BJ (cell line): ENCODE measurements around the gene PITPNC1. TPM values are rescaled to one million over a fixed set of nuclear protein-coding genes. Genes with fewer than 3 reads are reported as not detected.

ENCODE experiments used
- CTCF ChIA-PET: fragments of 350-600 bp; formaldehyde crosslinking; extraction: SDS; loops from one replicate; lab custom pipeline; 2021; ENCODE audit warnings: antibody characterized with exemption, inconsistent platforms; lab: Yijun Ruan, JAX
- POLR2A ChIA-PET: fragments of 300-600 bp; sonication (Branson Sonifier 250); formaldehyde crosslinking; extraction: SDS; loops from one replicate; lab custom pipeline; 2021; ENCODE audit warnings: antibody characterized with exemption; lab: Charles Lee
- DNase-seq: peaks from one replicate; pipeline ENCODE4 v3.0.0-alpha.2; 2011; ENCODE audit warnings: low read depth
- H3K27me3 ChIP-seq: 2 replicates; pipeline ENCODE4 v1.6.0; 2011; ENCODE audit warnings: low read length; ENCODE audit not compliant: control insufficient read depth, insufficient read depth
- H3K36me3 ChIP-seq: 2 replicates; pipeline ENCODE4 v1.5.1; 2011; ENCODE audit warnings: low read length; ENCODE audit not compliant: control insufficient read depth, insufficient read depth
- H3K4me3 ChIP-seq: 2 replicates; pipeline ENCODE4 v1.5.1; 2011; ENCODE audit warnings: low read depth, mild to moderate bottlenecking, control low read depth, low read length
- CTCF ChIP-seq: IDR thresholded peaks from 2 replicates; pipeline ENCODE4 v1.5.1; 2011; ENCODE audit warnings: low read depth, mild to moderate bottlenecking, control low read depth, inconsistent platforms, low read length, moderate library complexity; ENCODE audit not compliant: insufficient read depth
- polyA plus RNA-seq: library from polyadenylated mRNA; depleted of rRNA; stranded (reverse); fragments of >200 nt; gene quantifications from 2 replicates; pipeline ENCODE4 v1.2.3, GENCODE V29; 2011

PITPNC1 gene
- polyA plus RNA-seq, 1 experiment: 4.6 TPM

- POLR2A ChIA-PET: no interaction called here
- DNase-seq: no peak
- CTCF ChIA-PET: interaction anchor here (1.0 kb wide), 1 partner anchor 9 kb away, joined by 3 read pairs; no protein-coding TSS in a partner anchor
- no peaks in the 10 kb centered on the region for H3K27me3 ChIP-seq
- no peak overlapping the region for H3K4me3 ChIP-seq
- no peak for TF ChIP-seq CTCF
- H3K36me3 ChIP-seq: no peaks in the 10 kb centered on the region
These were observed 73.0 kb downstream of the PITPNC1 start for GRCh38 chr17:67449845-67450755.

GRCh38 chr17:67452681-67453554 is 75.8 kb downstream of the PITPNC1 start:
- TF ChIP-seq CTCF: no peak
- CTCF ChIA-PET: interaction anchor here (0.6 to 1.2 kb wide), 2 partner anchors 10 to 21 kb away, joined by 4 read pairs; no protein-coding TSS in a partner anchor
- Histone ChIP-seq H3K27me3 (no peaks in the 10 kb centered on the region), H3K36me3 (no peaks in the 10 kb centered on the region), H3K4me3 (no peak overlapping the region)
- DNase-seq: no peak
- POLR2A ChIA-PET: no interaction called here

- ChIA-PET CTCF (interaction anchor here (1.4 to 1.6 kb wide), 2 partner anchors 20 to 77 kb away, joined by 3 to 4 read pairs; no protein-coding TSS in a partner anchor), POLR2A (no interaction called here)
- Histone ChIP-seq H3K4me3 (no peak overlapping the region), H3K27me3 (no peaks in the 10 kb centered on the region), H3K36me3 (no peaks in the 10 kb centered on the region)
- no peak for TF ChIP-seq CTCF
- no peak for DNase-seq
These were observed 79.0 kb downstream of the PITPNC1 start for GRCh38 chr17:67456103-67456502.

- TF ChIP-seq CTCF: no peak
- Histone ChIP-seq H3K27me3 (no peaks in the 10 kb centered on the region), H3K4me3 (no peak overlapping the region), H3K36me3 (no peaks in the 10 kb centered on the region)
- POLR2A ChIA-PET: no interaction called here
- no peak for DNase-seq
- CTCF ChIA-PET: interaction anchor here (1.4 kb wide), 1 partner anchor 78 kb away, joined by 3 read pairs; no protein-coding TSS in a partner anchor
These were observed 79.8 kb downstream of the PITPNC1 start for GRCh38 chr17:67456889-67457288.
